ENCODE measurements around the gene CLDN7.

CLDN7 gene

GRCh38 chr17:7285679-7286078 lies 23.4 kb upstream of the CLDN7 start:
- DNase-seq: no peak

- DNase-seq: no peak
Measured at GRCh38 chr17:7284911-7285310, 22.6 kb upstream of the CLDN7 start.

- DNase-seq: no peak
Measured at GRCh38 chr17:7283471-7284216, 21.4 kb upstream of the CLDN7 start.

- no peak for DNase-seq
Measured at GRCh38 chr17:7282752-7283321, 20.6 kb upstream of the CLDN7 start.

GRCh38 chr17:7281953-7282751 lies 19.9 kb upstream of the CLDN7 start:
- DNase-seq: no peak

- DNase-seq: peak; percentile 95
Measured at GRCh38 chr17:7281074-7281952, 19.0 kb upstream of the CLDN7 start, which contains the start of gene SLC2A4. TSS of gene SLC2A4 (plus strand) at chr17:7281718. CDS start at chr17:7281935, 217 bp downstream.

- DNase-seq: peak; percentile 80
Measured at GRCh38 chr17:7280519-7281073, 18.3 kb upstream of the CLDN7 start.

- DNase-seq: no peak
Measured at GRCh38 chr17:7279448-7279847, 17.2 kb upstream of the CLDN7 start.

- no peak for DNase-seq
Measured at GRCh38 chr17:7266784-7267183, 4.5 kb upstream of the CLDN7 start.

- DNase-seq: no peak
Measured at GRCh38 chr17:7263801-7264078, 1.5 kb upstream of the CLDN7 start.

GRCh38 chr17:7262935-7263800 lies 890 bp upstream of the CLDN7 start:
- peak; percentile 42 for DNase-seq

- DNase-seq: no peak
Measured at GRCh38 chr17:7261379-7262191, 693 bp downstream of the CLDN7 start.

GRCh38 chr17:7260651-7261378 lies 1.5 kb downstream of the CLDN7 start:
- no peak for DNase-seq

- DNase-seq: no peak
Measured at GRCh38 chr17:7260151-7260550, 2.1 kb downstream of the CLDN7 start.

GRCh38 chr17:7259555-7259889 lies 2.8 kb downstream of the CLDN7 start:
- no peak for DNase-seq

- peak; percentile 82 for DNase-seq
Measured at GRCh38 chr17:7258731-7259554, 3.3 kb downstream of the CLDN7 start.

- DNase-seq: no peak
Measured at GRCh38 chr17:7256766-7257456, 5.4 kb downstream of the CLDN7 start.

- no peak for DNase-seq
Measured at GRCh38 chr17:7254511-7254910, 7.8 kb downstream of the CLDN7 start.

GRCh38 chr17:7253082-7253481 lies 9.2 kb downstream of the CLDN7 start:
- DNase-seq: no peak
